Activated CD4-positive, alpha-beta T cell treated with anti-CD3 and anti-CD28 coated beads, Interleukin-2, amount 50 U/mL, for 24 hours (primary cell): ENCODE data around the gene SEH1L.

Experiments
- DNase-seq, 2 donors: peaks; one replicate each; pipeline ENCODE4 v3.0.0-alpha.2; 2020; ENCODE audit warnings: low read depth in 1 of 2, low spot score in 1 of 2

SEH1L gene

GRCh38 chr18:13035249-13035914, 87.6 kb downstream of the SEH1L start:
- no peak for DNase-seq

GRCh38 chr18:13036622-13037320, 89.0 kb downstream of the SEH1L start:
- DNase-seq, result no peak
